Measurements from ENCODE around the gene CAPRIN2. TPM values are rescaled to one million over a fixed set of nuclear protein-coding genes. Genes with fewer than 3 reads are reported as not detected.

The CAPRIN2 gene
- total and polyA plus RNA-seq, 2 of the 8 experiments (the other 6 are each of a cell fraction or from before 2014, with no cell fraction given): 24.8 to 52.0 TPM

GRCh38 chr12:30740274-30740673 lies 14.5 kb downstream of the CAPRIN2 start:
- H3K56ac ChIP-seq (replicated peaks; ENCODE audit: insufficient read length, low read depth, low read length): no peak overlapping the region
- no peak overlapping the region for H3K4ac ChIP-seq (replicated peaks; ENCODE audit: insufficient read length, low read depth, low read length)
- no peaks in the 10 kb centered on the region; a peak in 4 of 7 replicates for H3K4me1 ChIP-seq (replicated peaks in 1 of 4; ENCODE audit: control insufficient read depth in 3 of 4, insufficient read depth in 4 of 4, low read length in 3 of 4)
- H4K20me1 ChIP-seq (replicated peaks in 1 of 2; ENCODE audit: control insufficient read depth in 1 of 2, insufficient read depth in 2 of 2, low read length in 2 of 2): peaks cover 0 to 5% of the 10 kb centered on the region in 2 experiments
- H4K8ac ChIP-seq (ENCODE audit: extremely low read depth, insufficient read depth, low read length): no peak overlapping the region
- ChIA-PET POLR2A (ENCODE audit: partially characterized antibody) (no interaction called here), CTCF (ENCODE audit: partially characterized antibody) (interaction anchor here (0.6 kb wide), 1 partner anchor 193 kb away, joined by 4 read pairs; no protein-coding TSS in a partner anchor)
- no peak overlapping the region for H4K91ac ChIP-seq (replicated peaks; ENCODE audit: insufficient read length, low read length)
- H2BK20ac ChIP-seq (ENCODE audit: low read length): no peak overlapping the region
- peaks cover 0 to 31% (median 1%) of the 10 kb centered on the region in 4 experiments; a peak in 3 of 8 replicates for H3K36me3 ChIP-seq (ENCODE audit: control insufficient read depth in 2 of 4, insufficient read depth in 4 of 4, low read length in 3 of 4)
- peaks cover 4% of the 10 kb centered on the region for H3K79me1 ChIP-seq (ENCODE audit: low read depth, low read length)
- H3K27ac ChIP-seq (ENCODE audit: low read depth, low read length): no peak overlapping the region
- H3K79me2 ChIP-seq (ENCODE audit: control insufficient read depth in 1 of 2, insufficient read depth in 2 of 2, low read length in 2 of 2): peaks cover 0 to 77% of the 10 kb centered on the region in 2 experiments; a peak in 2 of 4 replicates
- no peak overlapping the region for H3K14ac ChIP-seq (ENCODE audit: insufficient read length)
- H2BK5ac ChIP-seq (ENCODE audit: low read depth, low read length): no peak overlapping the region
- no peaks in the 10 kb centered on the region for H3K27me3 ChIP-seq (replicated peaks in 1 of 4; ENCODE audit: control insufficient read depth in 3 of 4, extremely low read depth in 1 of 4, insufficient read depth in 3 of 4, low read length in 3 of 4)
- H2BK120ac ChIP-seq (replicated peaks; ENCODE audit: low read depth, low read length): no peak overlapping the region
- no peak overlapping the region for H2AK5ac ChIP-seq (ENCODE audit: low read depth, low read length)
- H3K23me2 ChIP-seq (ENCODE audit: low read depth, low read length): no peaks in the 10 kb centered on the region; the same call in 1 of the 2 replicates
- no peak overlapping the region for H2BK12ac ChIP-seq (ENCODE audit: low read depth, low read length)
- FAIRE-seq (no peak), DNase-seq (ENCODE audit: low read depth in 1 of 2, low spot score in 2 of 2) (no peak)
- no peaks in the 10 kb centered on the region for H3K9me3 ChIP-seq (ENCODE audit: insufficient read depth in 2 of 2, low read depth in 1 of 2, low read length in 1 of 2)
- no peak overlapping the region for H2BK15ac ChIP-seq (ENCODE audit: low read length)
- no peak overlapping the region for H2AFZ ChIP-seq (ENCODE audit: low read length)
- no peak overlapping the region for H3K18ac ChIP-seq (ENCODE audit: extremely low read depth, low read length)
- no peak overlapping the region for H3K4me3 ChIP-seq (ENCODE audit: extremely low read depth in 1 of 4, insufficient read depth in 2 of 4, low read depth in 3 of 4, low read length in 4 of 4)
- no peak overlapping the region for H4K5ac ChIP-seq (ENCODE audit: insufficient read length, low read depth, low read length)
- H3K23ac ChIP-seq (ENCODE audit: insufficient read length): no peak overlapping the region
- TF ChIP-seq JUND (IDR thresholded peaks at IDR 0.05; ENCODE audit: low read length): no peak
- TF ChIP-seq YY1 (IDR thresholded peaks at IDR 0.05; ENCODE audit: low read depth, low read length): no peak
- TF ChIP-seq SP1 (IDR thresholded peaks at IDR 0.05; ENCODE audit: low read depth, low read length): no peak
- no peak for TF ChIP-seq POLR2AphosphoS5 (IDR thresholded peaks at IDR 0.05; ENCODE audit: low read depth, low read length)
- H3K4me2 ChIP-seq (ENCODE audit: insufficient read depth in 1 of 2, low read depth in 2 of 2, low read length in 2 of 2): no peak overlapping the region
- no peak overlapping the region for H3K9ac ChIP-seq (replicated peaks in 1 of 4; ENCODE audit: extremely low read depth in 1 of 4, low read depth in 3 of 4, low read length in 3 of 4)

Data from H1 (cell line).